ENCODE measurements around the gene TTLL6. TPM values are rescaled to one million over a fixed set of nuclear protein-coding genes. Genes with fewer than 3 reads are reported as not detected.

TTLL6 gene
- total and polyA plus RNA-seq, 2 experiments from 2014 or later: not detected

GRCh38 chr17:48819466-48819865 lies 2.4 kb upstream of the TTLL6 start:
- Histone ChIP-seq H3K4me1 (ENCODE audit: insufficient read depth) (no peaks in the 10 kb centered on the region), H2AFZ (no peak overlapping the region), H3K36me3 (ENCODE audit: low read depth) (no peaks in the 10 kb centered on the region), H3K9me2 (ENCODE audit: insufficient read depth) (no peaks in the 10 kb centered on the region), H3K79me2 (ENCODE audit: insufficient read depth) (no peaks in the 10 kb centered on the region), H3K9me3 (ENCODE audit: low read depth) (no peaks in the 10 kb centered on the region), H3K27me3 (replicated peaks; ENCODE audit: insufficient read depth) (no peaks in the 10 kb centered on the region), H3K27ac (no peak overlapping the region), H3K4me2 (ENCODE audit: unreplicated experiment) (no peak overlapping the region), H3K9ac (no peak overlapping the region), H4K20me1 (ENCODE audit: insufficient read depth) (no peaks in the 10 kb centered on the region), H3F3A (ENCODE audit: insufficient read depth) (peaks cover 14% of the 10 kb centered on the region), H3K4me3 (no peak overlapping the region)
- no peak for DNase-seq
- TF ChIP-seq EZH2 (IDR thresholded peaks at IDR 0.05; ENCODE audit: insufficient read depth, poor library complexity, severe bottlenecking) (no peak), EZH2phosphoT487 (IDR thresholded peaks at IDR 0.05; ENCODE audit: insufficient read depth, low read depth) (no peak)
- 85 to 89% methylated on average over 11 of the region's 11 CpGs for WGBS, 2 experiments (ENCODE audit: low coverage in 1 of 2, low lambda C conversion rate in 2 of 2, missing lambda C conversion rate in 2 of 2)
- in situ Hi-C loops (cut with MboI): loop anchor here (10.0 kb wide), 1 partner anchor 215 kb away; no protein-coding TSS in a partner anchor

GRCh38 chr17:48818361-48818841 lies 1.4 kb upstream of the TTLL6 start:
- no peak overlapping the region for H3K4me2 ChIP-seq (ENCODE audit: unreplicated experiment)
- no peak overlapping the region for H3K9ac ChIP-seq
- WGBS, 2 experiments (ENCODE audit: low coverage in 1 of 2, low lambda C conversion rate in 2 of 2, missing lambda C conversion rate in 2 of 2): 60 to 67% methylated on average over 9 of the region's 9 CpGs
- H4K20me1 ChIP-seq (ENCODE audit: insufficient read depth): no peaks in the 10 kb centered on the region
- H3K9me2 ChIP-seq (ENCODE audit: insufficient read depth): no peaks in the 10 kb centered on the region
- no peak for DNase-seq
- no peak for TF ChIP-seq EZH2 (IDR thresholded peaks at IDR 0.05; ENCODE audit: insufficient read depth, poor library complexity, severe bottlenecking)
- H3F3A ChIP-seq (ENCODE audit: insufficient read depth): peaks cover 14% of the 10 kb centered on the region
- H3K9me3 ChIP-seq (ENCODE audit: low read depth): no peaks in the 10 kb centered on the region
- in situ Hi-C loops (cut with MboI): loop anchor here (10.0 kb wide), 1 partner anchor 216 kb away; no protein-coding TSS in a partner anchor
- H2AFZ ChIP-seq: no peak overlapping the region
- H3K4me1 ChIP-seq (ENCODE audit: insufficient read depth): no peaks in the 10 kb centered on the region
- H3K27ac ChIP-seq: no peak overlapping the region
- H3K4me3 ChIP-seq: no peak overlapping the region
- H3K27me3 ChIP-seq (replicated peaks; ENCODE audit: insufficient read depth): peaks cover 5% of the 10 kb centered on the region
- H3K79me2 ChIP-seq (ENCODE audit: insufficient read depth): no peaks in the 10 kb centered on the region
- no peaks in the 10 kb centered on the region for H3K36me3 ChIP-seq (ENCODE audit: low read depth)

GRCh38 chr17:48816438-48816773 lies 623 bp downstream of the TTLL6 start:
- H3K4me3 ChIP-seq: peak overlapping the region; percentile 61
- TF ChIP-seq EZH2phosphoT487 (IDR thresholded peaks at IDR 0.05; ENCODE audit: insufficient read depth, low read depth) (no peak), EZH2 (IDR thresholded peaks at IDR 0.05; ENCODE audit: insufficient read depth, poor library complexity, severe bottlenecking) (no peak)

GRCh38 chr17:48815311-48815710 lies 1.7 kb downstream of the TTLL6 start:
- Histone ChIP-seq H3K4me3 (no peak overlapping the region), H3K9me2 (ENCODE audit: insufficient read depth) (no peaks in the 10 kb centered on the region), H3K79me2 (ENCODE audit: insufficient read depth) (no peaks in the 10 kb centered on the region), H4K20me1 (ENCODE audit: insufficient read depth) (no peaks in the 10 kb centered on the region), H3K27me3 (replicated peaks; ENCODE audit: insufficient read depth) (peaks cover 20% of the 10 kb centered on the region), H3K9ac (no peak overlapping the region), H3K4me1 (ENCODE audit: insufficient read depth) (no peaks in the 10 kb centered on the region), H3K9me3 (ENCODE audit: low read depth) (no peaks in the 10 kb centered on the region), H3K36me3 (ENCODE audit: low read depth) (no peaks in the 10 kb centered on the region), H3K27ac (no peak overlapping the region), H3K4me2 (ENCODE audit: unreplicated experiment) (no peak overlapping the region), H3F3A (ENCODE audit: insufficient read depth) (peaks cover 14% of the 10 kb centered on the region), H2AFZ (no peak overlapping the region)
- 56 to 64% methylated on average over 3 of the region's 3 CpGs for WGBS, 2 experiments (ENCODE audit: low coverage in 1 of 2, low lambda C conversion rate in 2 of 2, missing lambda C conversion rate in 2 of 2)
- TF ChIP-seq EZH2 (IDR thresholded peaks at IDR 0.05; ENCODE audit: insufficient read depth, poor library complexity, severe bottlenecking): peak; percentile 8
- no peak for TF ChIP-seq EZH2phosphoT487 (IDR thresholded peaks at IDR 0.05; ENCODE audit: insufficient read depth, low read depth)
- in situ Hi-C loops (cut with MboI): loop anchor here (10.0 kb wide), 1 partner anchor 219 kb away; no protein-coding TSS in a partner anchor
- no peak for DNase-seq

More at GRCh38 chr17:48816438-48816773, 623 bp downstream of the TTLL6 start:
- Histone ChIP-seq H3K9me2 (ENCODE audit: insufficient read depth) (no peaks in the 10 kb centered on the region), H3K36me3 (ENCODE audit: low read depth) (no peaks in the 10 kb centered on the region), H3K4me1 (ENCODE audit: insufficient read depth) (no peaks in the 10 kb centered on the region), H3K9ac (no peak overlapping the region), H3K79me2 (ENCODE audit: insufficient read depth) (no peaks in the 10 kb centered on the region), H3K27ac (no peak overlapping the region), H3K27me3 (replicated peaks; ENCODE audit: insufficient read depth) (peaks cover 20% of the 10 kb centered on the region), H3F3A (ENCODE audit: insufficient read depth) (peaks cover 14% of the 10 kb centered on the region), H2AFZ (peak overlapping the region; percentile 48), H3K4me2 (ENCODE audit: unreplicated experiment) (peak overlapping the region; percentile 74), H3K9me3 (ENCODE audit: low read depth) (no peaks in the 10 kb centered on the region), H4K20me1 (ENCODE audit: insufficient read depth) (no peaks in the 10 kb centered on the region)
- no peak for DNase-seq
- 13 to 15% methylated on average over 6 to 7 of the region's 7 CpGs for WGBS, 2 experiments (ENCODE audit: low coverage in 1 of 2, low lambda C conversion rate in 2 of 2, missing lambda C conversion rate in 2 of 2)
- in situ Hi-C loops (cut with MboI): loop anchor here (10.0 kb wide), 1 partner anchor 218 kb away; no protein-coding TSS in a partner anchor
